ENCODE measurements around the gene TTC28. TPM values are rescaled to one million over a fixed set of nuclear protein-coding genes. Genes with fewer than 3 reads are reported as not detected.

Gene TTC28
- total and polyA plus RNA-seq, 10 of the 15 experiments (the other 5 are each of a cell fraction or from before 2014, with no cell fraction given): 0.15 to 8.4 (median 1.4) TPM

DNA sequence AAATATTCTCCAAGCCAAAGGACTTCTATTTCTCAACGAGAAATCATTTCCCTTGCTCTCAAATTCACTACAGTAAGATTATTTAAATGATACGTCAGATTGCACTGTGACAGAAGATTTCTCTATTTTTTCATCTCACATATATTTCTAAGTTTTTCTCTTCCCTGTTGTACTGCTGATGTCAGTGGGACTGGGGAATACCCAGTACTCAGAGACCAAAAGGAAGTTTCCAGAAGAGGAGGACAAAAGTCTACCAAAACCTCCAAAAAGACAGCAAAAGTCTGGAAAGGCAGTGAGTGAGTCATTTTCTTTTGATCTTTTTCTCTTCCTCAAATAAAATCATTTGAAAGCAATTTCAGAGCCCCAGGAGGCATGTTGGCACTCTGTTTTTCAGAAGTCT lies 610.8 kb downstream of the TTC28 start:
- no peak overlapping the region for H3K27ac ChIP-seq (ENCODE audit: control insufficient read depth, insufficient read depth)
- RAD21 ChIA-PET (ENCODE audit: unreplicated experiment): no interaction called here
- TF ChIP-seq CREB1 (IDR thresholded peaks at IDR 0.05; ENCODE audit: low read depth): no peak
- TF ChIP-seq, protein P1, sequence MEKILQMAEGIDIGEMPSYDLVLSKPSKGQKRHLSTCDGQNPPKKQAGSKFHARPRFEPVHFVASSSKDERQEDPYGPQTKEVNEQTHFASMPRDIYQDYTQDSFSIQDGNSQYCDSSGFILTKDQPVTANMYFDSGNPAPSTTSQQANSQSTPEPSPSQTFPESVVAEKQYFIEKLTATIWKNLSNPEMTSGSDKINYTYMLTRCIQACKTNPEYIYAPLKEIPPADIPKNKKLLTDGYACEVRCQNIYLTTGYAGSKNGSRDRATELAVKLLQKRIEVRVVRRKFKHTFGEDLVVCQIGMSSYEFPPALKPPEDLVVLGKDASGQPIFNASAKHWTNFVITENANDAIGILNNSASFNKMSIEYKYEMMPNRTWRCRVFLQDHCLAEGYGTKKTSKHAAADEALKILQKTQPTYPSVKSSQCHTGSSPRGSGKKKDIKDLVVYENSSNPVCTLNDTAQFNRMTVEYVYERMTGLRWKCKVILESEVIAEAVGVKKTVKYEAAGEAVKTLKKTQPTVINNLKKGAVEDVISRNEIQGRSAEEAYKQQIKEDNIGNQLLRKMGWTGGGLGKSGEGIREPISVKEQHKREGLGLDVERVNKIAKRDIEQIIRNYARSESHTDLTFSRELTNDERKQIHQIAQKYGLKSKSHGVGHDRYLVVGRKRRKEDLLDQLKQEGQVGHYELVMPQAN (conservative IDR thresholded peaks at IDR 0.05): no peak
- no peak overlapping the region for H2AFZ ChIP-seq (ENCODE audit: control insufficient read depth, low read depth, low read length)
- BruUV-seq (replicated peaks): no TSS peak
- H3K9ac ChIP-seq (ENCODE audit: control insufficient read depth, insufficient read depth, low read length): no peak overlapping the region
- H3K4me1 ChIP-seq (ENCODE audit: control insufficient read depth, insufficient read depth, low read length): no peaks in the 10 kb centered on the region
- H3K9me3 ChIP-seq (replicated peaks; ENCODE audit: control insufficient read depth, insufficient read depth, low read length): no peaks in the 10 kb centered on the region
- peaks cover 0 to 2% of the 10 kb centered on the region in 2 experiments; a peak in 1 of 4 replicates for H3K27me3 ChIP-seq (replicated peaks in 1 of 2; ENCODE audit: control insufficient read depth in 2 of 2, insufficient read depth in 2 of 2, low read length in 1 of 2)
- no peak for ATAC-seq
- POLR2A ChIA-PET: no interaction called here
- H3K79me2 ChIP-seq (ENCODE audit: control insufficient read depth, insufficient read depth, low read length): no peaks in the 10 kb centered on the region
- no peak overlapping the region for H3K4me3 ChIP-seq
- H3K4me2 ChIP-seq (ENCODE audit: control insufficient read depth, insufficient read depth): no peak overlapping the region
- WGBS (ENCODE audit: insufficient coverage, insufficient replicate concordance, low lambda C conversion rate, missing lambda C conversion rate): 52% methylated on average over 2 of the region's 2 CpGs
- FAIRE-seq: no peak
- intact Hi-C loops (cut with micrococcal nuclease; ENCODE audit: unreplicated experiment) (no loop called here), in situ Hi-C loops (cut with MboI) (no loop called here)
- no peak for DNase-seq (ENCODE audit: low read depth, low spot score)
- SMC1A ChIA-PET (ENCODE audit: uncharacterized antibody, unreplicated experiment): no interaction called here
- H3K36me3 ChIP-seq (ENCODE audit: control insufficient read depth in 2 of 2, insufficient read depth in 2 of 2, low read length in 1 of 2): no peaks in the 10 kb centered on the region
- H4K20me1 ChIP-seq (ENCODE audit: control insufficient read depth, insufficient read depth): no peaks in the 10 kb centered on the region
- CTCF ChIA-PET: interaction anchor here (1.4 kb wide), 2 partner anchors 17 kb away, joined by 3 to 6 read pairs; no protein-coding TSS in a partner anchor

DNA sequence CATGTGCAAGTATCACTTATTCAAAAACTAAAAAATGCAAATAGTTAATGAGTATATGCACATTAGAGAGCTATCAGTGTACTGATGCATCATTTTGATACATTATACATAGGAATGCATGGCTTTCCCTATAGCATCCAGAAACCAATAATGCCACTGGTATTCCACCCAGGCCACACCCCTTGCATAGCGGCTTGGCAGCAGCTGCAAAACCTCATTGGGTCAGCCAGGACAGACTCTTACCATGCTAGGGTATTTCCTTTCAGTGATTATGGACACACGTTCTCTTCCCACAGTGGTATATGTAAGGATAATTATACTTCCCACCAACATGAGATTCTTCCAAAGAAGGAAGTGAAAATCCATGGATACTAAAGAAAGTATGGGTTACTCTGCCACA lies 614.7 kb downstream of the TTC28 start:
- H2AFZ ChIP-seq (ENCODE audit: control insufficient read depth, low read depth, low read length): no peak overlapping the region
- ChIA-PET RAD21 (ENCODE audit: unreplicated experiment) (no interaction called here), POLR2A (no interaction called here), SMC1A (ENCODE audit: uncharacterized antibody, unreplicated experiment) (interaction anchor here (0.7 kb wide), 1 partner anchor 163 kb away, joined by 3 read pairs; no protein-coding TSS in a partner anchor), CTCF (interaction anchor here (1.9 kb wide), 1 partner anchor 45 kb away, joined by 7 read pairs; no protein-coding TSS in a partner anchor)
- intact Hi-C loops (cut with micrococcal nuclease; ENCODE audit: unreplicated experiment): no loop called here
- H4K20me1 ChIP-seq (ENCODE audit: control insufficient read depth, insufficient read depth): no peaks in the 10 kb centered on the region
- no peak overlapping the region for H3K4me2 ChIP-seq (ENCODE audit: control insufficient read depth, insufficient read depth)
- no peak overlapping the region for H3K9ac ChIP-seq (ENCODE audit: control insufficient read depth, insufficient read depth, low read length)
- no peaks in the 10 kb centered on the region for H3K4me1 ChIP-seq (ENCODE audit: control insufficient read depth, insufficient read depth, low read length)
- TF ChIP-seq GATAD2B (conservative IDR thresholded peaks at IDR 0.05; ENCODE audit: low read depth): no peak
- TF ChIP-seq CHD1 (IDR thresholded peaks at IDR 0.05; ENCODE audit: low read depth, low read length): no peak
- no peak for TF ChIP-seq KAT2A (conservative IDR thresholded peaks at IDR 0.05; ENCODE audit: control insufficient read depth, low read depth, low read length)
- TF ChIP-seq KDM1A (IDR thresholded peaks at IDR 0.05; ENCODE audit: borderline replicate concordance): no peak
- no peak for DNase-seq (ENCODE audit: low read depth, low spot score)
- in situ Hi-C loops (cut with MboI): no loop called here
- H3K9me3 ChIP-seq (replicated peaks; ENCODE audit: control insufficient read depth, insufficient read depth, low read length): no peaks in the 10 kb centered on the region
- H3K4me3 ChIP-seq: no peak overlapping the region
- no peak for FAIRE-seq
- H3K79me2 ChIP-seq (ENCODE audit: control insufficient read depth, insufficient read depth, low read length): no peaks in the 10 kb centered on the region
- ATAC-seq: no peak
- no TSS peak for BruUV-seq (replicated peaks)
- H3K27me3 ChIP-seq (replicated peaks in 1 of 2; ENCODE audit: control insufficient read depth in 2 of 2, insufficient read depth in 2 of 2, low read length in 1 of 2): peaks cover 0 to 2% of the 10 kb centered on the region in 2 experiments; a peak in 1 of 4 replicates
- H3K36me3 ChIP-seq (ENCODE audit: control insufficient read depth in 2 of 2, insufficient read depth in 2 of 2, low read length in 1 of 2): no peaks in the 10 kb centered on the region
- 32% methylated on average over 2 of the region's 2 CpGs for WGBS (ENCODE audit: insufficient coverage, insufficient replicate concordance, low lambda C conversion rate, missing lambda C conversion rate)
- no peak overlapping the region for H3K27ac ChIP-seq (ENCODE audit: control insufficient read depth, insufficient read depth)

Measured in GM12878 (cell line).